ENCODE measurements around the gene CD180.

The CD180 gene

DNA sequence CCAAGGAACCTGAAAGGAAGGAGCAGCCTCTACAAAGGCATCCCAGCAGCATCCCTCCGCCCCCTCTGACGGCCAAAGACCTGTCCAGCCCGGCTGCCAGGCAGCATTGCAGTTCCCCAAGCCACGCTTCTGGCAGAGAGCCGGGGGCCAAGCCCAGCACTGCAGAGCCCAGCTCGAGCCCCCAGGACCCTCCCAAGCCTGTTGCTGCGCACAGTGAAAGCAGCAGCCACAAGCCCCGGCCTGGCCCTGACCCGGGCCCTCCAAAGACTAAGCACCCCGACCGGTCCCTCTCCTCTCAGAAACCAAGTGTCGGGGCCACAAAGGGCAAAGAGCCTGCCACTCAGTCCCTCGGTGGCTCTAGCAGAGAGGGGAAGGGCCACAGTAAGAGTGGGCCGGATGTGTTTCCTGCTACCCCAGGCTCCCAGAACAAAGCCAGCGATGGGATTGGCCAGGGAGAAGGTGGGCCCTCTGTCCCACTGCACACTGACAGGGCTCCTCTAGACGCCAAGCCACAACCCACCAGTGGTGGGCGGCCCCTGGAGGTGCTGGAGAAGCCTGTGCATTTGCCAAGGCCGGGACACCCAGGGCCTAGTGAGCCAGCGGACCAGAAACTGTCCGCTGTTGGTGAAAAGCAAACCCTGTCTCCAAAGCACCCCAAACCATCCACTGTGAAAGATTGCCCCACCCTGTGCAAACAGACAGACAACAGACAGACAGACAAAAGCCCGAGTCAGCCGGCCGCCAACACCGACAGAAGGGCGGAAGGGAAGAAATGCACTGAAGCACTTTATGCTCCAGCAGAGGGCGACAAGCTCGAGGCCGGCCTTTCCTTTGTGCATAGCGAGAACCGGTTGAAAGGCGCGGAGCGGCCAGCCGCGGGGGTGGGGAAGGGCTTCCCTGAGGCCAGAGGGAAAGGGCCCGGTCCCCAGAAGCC lies 30.8 kb downstream of the CD180 start:
- FAIRE-seq (peak; percentile 97), DNase-seq (ENCODE audit: insufficient read length) (peak; percentile 75)
- TF ChIP-seq TAF1 (IDR thresholded peaks at IDR 0.05; ENCODE audit: borderline replicate concordance, low read depth, low read length) (no peak; the same call in 1 of the 2 replicates), POLR2A (IDR thresholded peaks at IDR 0.05; ENCODE audit: low read depth, low read length) (no peak), POLR2AphosphoS5 (IDR thresholded peaks at IDR 0.05; ENCODE audit: low read depth, low read length) (no peak)

DNA sequence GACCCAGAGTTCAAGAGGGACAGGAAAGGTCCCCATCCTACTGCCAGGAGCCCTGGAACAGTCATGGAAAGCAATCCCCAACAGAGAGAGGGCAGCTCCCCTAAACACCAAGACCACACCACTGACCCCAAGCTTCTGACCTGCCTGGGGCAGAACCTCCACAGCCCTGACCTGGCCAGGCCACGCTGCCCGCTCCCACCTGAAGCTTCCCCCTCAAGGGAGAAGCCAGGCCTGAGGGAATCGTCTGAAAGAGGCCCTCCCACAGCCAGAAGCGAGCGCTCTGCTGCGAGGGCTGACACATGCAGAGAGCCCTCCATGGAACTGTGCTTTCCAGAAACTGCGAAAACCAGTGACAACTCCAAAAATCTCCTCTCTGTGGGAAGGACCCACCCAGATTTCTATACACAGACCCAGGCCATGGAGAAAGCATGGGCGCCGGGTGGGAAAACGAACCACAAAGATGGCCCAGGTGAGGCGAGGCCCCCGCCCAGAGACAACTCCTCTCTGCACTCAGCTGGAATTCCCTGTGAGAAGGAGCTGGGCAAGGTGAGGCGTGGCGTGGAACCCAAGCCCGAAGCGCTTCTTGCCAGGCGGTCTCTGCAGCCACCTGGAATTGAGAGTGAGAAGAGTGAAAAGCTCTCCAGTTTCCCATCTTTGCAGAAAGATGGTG lies 31.6 kb downstream of the CD180 start:
- DNase-seq (ENCODE audit: insufficient read length) (no peak), FAIRE-seq (no peak)
- TF ChIP-seq POLR2A (IDR thresholded peaks at IDR 0.05; ENCODE audit: low read depth, low read length) (no peak), TAF1 (IDR thresholded peaks at IDR 0.05; ENCODE audit: borderline replicate concordance, low read depth, low read length) (no peak), POLR2AphosphoS5 (IDR thresholded peaks at IDR 0.05; ENCODE audit: low read depth, low read length) (no peak)

DNA sequence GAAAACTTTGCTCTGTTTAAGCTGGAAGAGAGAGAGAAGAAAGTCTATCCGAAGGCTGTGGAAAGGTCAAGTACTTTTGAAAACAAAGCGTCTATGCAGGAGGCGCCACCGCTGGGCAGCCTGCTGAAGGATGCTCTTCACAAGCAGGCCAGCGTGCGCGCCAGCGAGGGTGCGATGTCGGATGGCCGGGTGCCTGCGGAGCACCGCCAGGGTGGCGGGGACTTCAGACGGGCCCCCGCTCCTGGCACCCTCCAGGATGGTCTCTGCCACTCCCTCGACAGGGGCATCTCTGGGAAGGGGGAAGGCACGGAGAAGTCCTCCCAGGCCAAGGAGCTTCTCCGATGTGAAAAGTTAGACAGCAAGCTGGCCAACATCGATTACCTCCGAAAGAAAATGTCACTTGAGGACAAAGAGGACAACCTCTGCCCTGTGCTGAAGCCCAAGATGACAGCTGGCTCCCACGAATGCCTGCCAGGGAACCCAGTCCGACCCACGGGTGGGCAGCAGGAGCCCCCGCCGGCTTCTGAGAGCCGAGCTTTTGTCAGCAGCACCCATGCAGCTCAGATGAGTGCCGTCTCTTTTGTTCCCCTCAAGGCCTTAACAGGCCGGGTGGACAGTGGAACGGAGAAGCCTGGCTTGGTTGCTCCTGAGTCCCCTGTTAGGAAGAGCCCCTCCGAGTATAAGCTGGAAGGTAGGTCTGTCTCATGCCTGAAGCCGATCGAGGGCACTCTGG lies 32.6 kb downstream of the CD180 start:
- TF ChIP-seq POLR2AphosphoS5 (IDR thresholded peaks at IDR 0.05; ENCODE audit: low read depth, low read length) (no peak), POLR2A (IDR thresholded peaks at IDR 0.05; ENCODE audit: low read depth, low read length) (no peak), TAF1 (IDR thresholded peaks at IDR 0.05; ENCODE audit: borderline replicate concordance, low read depth, low read length) (no peak)
- FAIRE-seq (no peak), DNase-seq (ENCODE audit: insufficient read length) (no peak)

- no peak for TF ChIP-seq POLR2A (IDR thresholded peaks at IDR 0.05; ENCODE audit: low read depth, low read length)
- no peak for TF ChIP-seq TAF1 (IDR thresholded peaks at IDR 0.05; ENCODE audit: borderline replicate concordance, low read depth, low read length)
- no peak for TF ChIP-seq POLR2AphosphoS5 (IDR thresholded peaks at IDR 0.05; ENCODE audit: low read depth, low read length)
- FAIRE-seq (no peak), DNase-seq (ENCODE audit: insufficient read length) (no peak)
Observed at GRCh38 chr5:67163231-67163756, 33.3 kb downstream of the CD180 start.

DNA sequence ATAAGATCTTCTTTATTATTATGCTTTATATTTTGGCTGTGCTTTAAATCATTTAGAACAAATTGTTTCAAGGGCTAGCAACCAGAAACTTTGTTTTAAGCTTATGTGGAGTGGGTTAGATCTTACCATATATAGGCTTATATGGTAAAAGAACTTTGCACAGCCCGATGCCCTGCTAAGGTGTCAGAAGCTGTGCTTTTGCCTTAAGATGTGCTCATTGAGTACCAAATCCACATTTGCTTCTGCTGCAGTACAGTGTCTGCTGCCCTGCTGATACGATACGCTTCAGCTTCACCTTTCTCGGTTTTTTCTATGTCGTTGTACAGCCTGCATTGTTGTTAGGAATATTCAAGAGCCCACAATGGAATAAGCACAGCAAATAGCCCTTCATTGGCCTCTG lies 34.8 kb downstream of the CD180 start:
- TF ChIP-seq POLR2AphosphoS5 (IDR thresholded peaks at IDR 0.05; ENCODE audit: low read depth, low read length) (no peak), TAF1 (IDR thresholded peaks at IDR 0.05; ENCODE audit: borderline replicate concordance, low read depth, low read length) (no peak), POLR2A (IDR thresholded peaks at IDR 0.05; ENCODE audit: low read depth, low read length) (no peak)
- DNase-seq (ENCODE audit: insufficient read length) (no peak), FAIRE-seq (no peak)

DNA sequence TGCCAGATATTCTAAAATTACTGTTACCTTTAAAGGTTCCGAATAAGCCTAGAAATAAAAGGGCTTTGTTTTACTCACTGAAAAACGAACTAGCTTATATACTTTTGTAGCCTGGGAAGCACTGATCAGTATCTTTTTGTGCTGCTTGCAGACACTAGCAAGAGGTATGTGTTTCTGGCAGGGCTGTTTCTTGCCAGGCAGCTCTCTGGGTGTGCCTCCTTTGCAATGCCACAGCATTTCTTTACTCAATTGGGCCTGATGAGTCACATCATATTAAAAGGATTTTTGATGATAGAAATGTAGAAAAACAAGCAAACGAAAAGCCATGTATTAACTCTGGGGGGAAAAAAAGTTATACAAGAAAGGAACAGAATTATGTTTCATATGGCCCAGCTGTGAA lies 35.6 kb downstream of the CD180 start:
- no peak for FAIRE-seq
- TF ChIP-seq TAF1 (IDR thresholded peaks at IDR 0.05; ENCODE audit: borderline replicate concordance, low read depth, low read length) (no peak), POLR2A (IDR thresholded peaks at IDR 0.05; ENCODE audit: low read depth, low read length) (no peak), POLR2AphosphoS5 (IDR thresholded peaks at IDR 0.05; ENCODE audit: low read depth, low read length) (no peak)

GRCh38 chr5:67160272-67160671 lies 36.3 kb downstream of the CD180 start:
- TF ChIP-seq POLR2AphosphoS5 (IDR thresholded peaks at IDR 0.05; ENCODE audit: low read depth, low read length) (no peak), POLR2A (IDR thresholded peaks at IDR 0.05; ENCODE audit: low read depth, low read length) (no peak), TAF1 (IDR thresholded peaks at IDR 0.05; ENCODE audit: borderline replicate concordance, low read depth, low read length) (no peak)
- no peak for FAIRE-seq

More for the DNA sequence above, 35.6 kb downstream of the CD180 start:
- no peak for DNase-seq (ENCODE audit: insufficient read length)

GRCh38 chr5:67156976-67157583 lies 39.5 kb downstream of the CD180 start:
- TF ChIP-seq TAF1 (IDR thresholded peaks at IDR 0.05; ENCODE audit: borderline replicate concordance, low read depth, low read length) (no peak), POLR2A (IDR thresholded peaks at IDR 0.05; ENCODE audit: low read depth, low read length) (no peak), POLR2AphosphoS5 (IDR thresholded peaks at IDR 0.05; ENCODE audit: low read depth, low read length) (no peak)
- peak; percentile 72 for FAIRE-seq
- DNase-seq (ENCODE audit: insufficient read length): no peak

More at GRCh38 chr5:67160272-67160671, 36.3 kb downstream of the CD180 start:
- no peak for DNase-seq (ENCODE audit: insufficient read length)

- DNase-seq (ENCODE audit: insufficient read length) (no peak), FAIRE-seq (no peak)
- TF ChIP-seq POLR2A (IDR thresholded peaks at IDR 0.05; ENCODE audit: low read depth, low read length) (no peak), POLR2AphosphoS5 (IDR thresholded peaks at IDR 0.05; ENCODE audit: low read depth, low read length) (no peak), TAF1 (IDR thresholded peaks at IDR 0.05; ENCODE audit: borderline replicate concordance, low read depth, low read length) (no peak)
Observed at GRCh38 chr5:67154556-67155206, 41.9 kb downstream of the CD180 start.

GRCh38 chr5:67153292-67153691 lies 43.3 kb downstream of the CD180 start:
- FAIRE-seq: no peak
- TF ChIP-seq POLR2A (IDR thresholded peaks at IDR 0.05; ENCODE audit: low read depth, low read length) (no peak), POLR2AphosphoS5 (IDR thresholded peaks at IDR 0.05; ENCODE audit: low read depth, low read length) (no peak), TAF1 (IDR thresholded peaks at IDR 0.05; ENCODE audit: borderline replicate concordance, low read depth, low read length) (no peak)
- no peak for DNase-seq (ENCODE audit: insufficient read length)
